Ovary (tissue), 9 donors: ENCODE data around the gene SRP54. TPM values are rescaled to one million over a fixed set of nuclear protein-coding genes. Genes with fewer than 3 reads are reported as not detected.
"Not testable (repeated sequence)": the region's sequence is repeated elsewhere in the genome, so short reads cannot be mapped to it uniquely, and the experiment has no call there.

Source experiments
- DNase-seq, 5 donors: peaks; one replicate each; pipeline ENCODE4 v3.0.0-alpha.2; 2019 to 2020
- H3K27ac ChIP-seq, 2 donors: fragments of 200-600 bp; one replicate each; pipeline versions ENCODE4 v1.5.1 to v1.8.0; 2019 to 2022
- H3K27me3 ChIP-seq: fragments of 200-600 bp; one replicate; pipeline ENCODE4 v1.8.0; 2022
- H3K36me3 ChIP-seq: fragments of 200-600 bp; sonication (generic); one replicate; pipeline ENCODE4 v1.5.1; 2019
- H3K4me1 ChIP-seq: one replicate; pipeline ENCODE4 v1.8.1; 2013; ENCODE audit warnings: mild to moderate bottlenecking, moderate library complexity; ENCODE audit not compliant: insufficient read depth
- H3K4me3 ChIP-seq: fragments of 200-600 bp; sonication (generic); one replicate; pipeline ENCODE4 v1.5.1; 2017
- H3K9me3 ChIP-seq, 2 donors: fragments of 200-600 bp in 1 of 2; sonication (generic) in 1 of 2; one replicate each; pipeline versions ENCODE4 v1.5.1 to v1.8.1; 2013 to 2019; ENCODE audit warnings: mild to moderate bottlenecking in 1 of 2, moderate library complexity in 1 of 2
- CTCF ChIP-seq, 3 donors: fragments of 450-650 bp in 2 of 3; fragments of 200-600 bp in 1 of 3; IDR thresholded peaks; one replicate each; pipeline versions ENCODE4 v1.5.1 to v1.8.0; 2016 to 2022; ENCODE audit warnings: antibody characterized with exemption in 3 of 3, mild to moderate bottlenecking in 1 of 3
- EP300 ChIP-seq: sonication (generic); formaldehyde crosslinking; IDR thresholded peaks from one replicate; pipeline ENCODE4 v1.6.1; 2017; ENCODE audit warnings: antibody characterized with exemption
- POLR2A ChIP-seq: fragments of 450-650 bp; IDR thresholded peaks from one replicate; pipeline ENCODE4 v1.6.1; 2017; ENCODE audit warnings: antibody characterized with exemption, mild to moderate bottlenecking, moderate library complexity
- WGBS, 3 donors: extraction: QIAGEN DNeasy Blood & Tissue Kit in 1 of 3; methylation state at CpG; one replicate each; pipeline versions ENCODE4 v1.1.5 to v1.1.7; 2013 to 2017; 5-methylcytosine and 5-hydroxymethylcytosine counted together
- intact Hi-C, 4 donors: fragments of 100-400 bp; cut with DNase I; formaldehyde crosslinking; loops; one replicate each; pipeline versions ENCODE4 v1.11.0 to v1.15.1; 2022 to 2023
- polyA plus RNA-seq, 2 donors: library from polyadenylated mRNA; stranded (reverse); fragments of 200-250 nt in 1 of 2; fragments of 350-450 nt in 1 of 2; fragmentation: Illumina TruSeq in 1 of 2; extraction: RNeasy Lipid Tissue Mini Kit (QIAGEN cat#74804) in 1 of 2; gene quantifications; one replicate each; pipeline ENCODE4 v1.2.3, GENCODE V29; 2013 to 2014
- total RNA-seq, 7 donors: library from RNA; depleted of rRNA in 2 of 7; stranded (reverse); fragments of >200 nt in 2 of 7; fragmentation: NEBNext Ultra II Directional in 3 of 7; extraction: Animal tissue kit (Norgen Biotek cat#: 25700) in 3 of 7; gene quantifications; one replicate each; pipeline versions ENCODE4 v1.1.0 to v1.2.4, GENCODE V29; 2016 to 2023
- donor health status: DM: no; HTN: no; CAD: no; lungs with moderate emphysema.
- donor health status: DM: no; HTN: no; CAD: no.
- donor health status: Bipolar disorder and iron deficiency.
- donor health status: DM: yes; HTN: yes; CAD: no.
- donor health status: DM: no; HTN: no; CAD: no.
- donor health status: DM: yes; HTN: yes; CAD: no.

SRP54 gene
- total and polyA plus RNA-seq, 9 donors: 25.9 to 61.6 (median 37.3) TPM

DNA sequence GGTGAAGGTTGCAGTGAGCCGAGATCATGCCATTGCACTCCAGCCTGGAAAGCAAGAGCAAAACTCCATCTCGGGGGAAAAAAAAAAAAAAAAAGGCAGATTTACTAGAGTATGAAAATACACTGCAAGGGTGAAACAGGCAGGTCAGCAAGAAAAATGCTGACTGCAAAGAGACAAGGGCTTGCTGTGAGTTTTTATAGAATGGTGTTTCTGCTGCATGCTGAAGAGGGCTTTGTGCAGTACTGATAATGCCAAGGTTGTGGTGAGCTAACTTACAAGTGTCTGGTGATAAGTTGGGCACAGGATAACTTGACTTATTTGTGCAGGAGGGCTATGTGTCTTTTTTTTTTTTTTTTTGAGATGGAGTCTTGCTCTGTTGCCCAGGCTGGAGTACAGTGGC is 25.9 kb upstream of the SRP54 start:
- Histone ChIP-seq H3K27ac (no peak overlapping the region), H3K27me3 (no peaks in the 10 kb centered on the region), H3K4me1 (no peaks in the 10 kb centered on the region), H3K9me3 (no peaks in the 10 kb centered on the region), H3K4me3 (no peak overlapping the region), H3K36me3 (no peaks in the 10 kb centered on the region)
- intact Hi-C loops: no loop called here
- TF ChIP-seq CTCF (IDR thresholded peaks at IDR 0.05) (no peak), POLR2A (no peak), EP300 (no peak)
- 89 to 90% (median 90%) methylated on average over 2 of the region's 2 CpGs for WGBS, 3 donors
- DNase-seq: no peak

- intact Hi-C loops: no loop called here
- Histone ChIP-seq H3K27ac (no peak overlapping the region), H3K27me3 (no peaks in the 10 kb centered on the region), H3K4me3 (no peak overlapping the region), H3K9me3 (no peaks in the 10 kb centered on the region), H3K36me3 (no peaks in the 10 kb centered on the region), H3K4me1 (no peaks in the 10 kb centered on the region)
- WGBS, 3 donors: 97 to 99% (median 98%) methylated on average over 5 of the region's 5 CpGs
- no peak for DNase-seq
- TF ChIP-seq POLR2A (no peak), EP300 (no peak), CTCF (IDR thresholded peaks at IDR 0.05) (no peak)
Measured at GRCh38 chr14:34957771-34958286, 25.0 kb upstream of the SRP54 start.

DNA sequence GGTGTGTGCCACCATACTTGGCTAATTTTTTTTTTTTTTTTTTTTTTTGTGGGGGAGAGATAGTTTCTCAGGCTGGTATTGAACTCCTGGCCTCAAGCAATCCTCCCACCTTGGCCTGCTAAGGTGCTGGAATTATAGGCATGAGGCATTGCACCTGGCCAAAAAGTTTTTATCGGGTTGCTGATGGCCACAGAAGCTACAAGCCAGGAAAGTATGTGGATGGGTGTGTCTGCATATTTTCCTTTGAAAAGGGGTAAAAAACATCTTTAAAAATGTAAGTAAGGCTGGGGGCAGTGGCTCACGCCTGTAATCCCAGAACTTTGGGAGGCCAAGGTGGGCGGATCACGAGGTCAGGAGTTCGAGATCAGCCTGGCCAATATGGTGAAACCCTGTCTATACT is 20.7 kb upstream of the SRP54 start:
- H3K9me3 ChIP-seq, H3K4me1 ChIP-seq, intact Hi-C loops, H3K36me3 ChIP-seq, H3K4me3 ChIP-seq, H3K27me3 ChIP-seq, DNase-seq, H3K27ac ChIP-seq: not testable (repeated sequence)
- WGBS, 3 donors: 87 to 94% (median 89%) methylated on average over 5 of the region's 5 CpGs

DNA sequence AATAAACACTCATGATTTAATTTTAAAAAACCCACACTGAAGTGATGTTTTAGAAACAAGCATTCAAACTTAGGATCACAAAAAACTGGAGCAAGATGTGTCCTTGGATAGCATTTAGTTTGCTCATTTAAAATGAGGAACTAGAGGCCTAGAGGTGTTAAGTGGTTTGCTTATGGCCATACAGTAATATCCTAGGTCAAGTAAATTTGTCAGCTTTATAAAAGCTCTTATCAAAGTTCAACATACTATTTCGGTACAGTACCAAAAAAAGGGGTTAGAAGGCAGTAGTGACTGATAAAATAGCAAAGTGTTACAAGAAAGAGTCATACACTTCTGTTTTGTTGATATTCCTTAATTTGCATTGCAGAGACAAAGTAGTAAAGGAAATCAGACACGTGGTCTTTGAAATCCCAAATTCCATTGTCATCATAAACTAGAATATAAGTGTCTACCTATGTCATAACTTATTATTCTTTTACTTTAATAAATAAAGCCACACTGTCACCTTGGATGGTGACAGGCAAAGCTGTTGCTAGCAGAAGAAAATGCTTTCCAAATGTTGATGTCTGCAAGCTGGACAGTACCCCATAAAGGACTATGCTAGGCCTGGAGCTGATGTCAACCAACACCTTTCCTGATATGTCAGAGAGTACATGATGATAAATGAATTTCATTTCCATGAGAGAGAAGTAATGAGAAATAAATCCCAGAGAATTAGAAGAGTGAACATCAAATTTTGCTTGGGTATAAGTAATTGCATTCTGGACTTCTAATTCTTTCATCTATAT is 17.6 kb upstream of the SRP54 start:
- Histone ChIP-seq H3K27me3 (no peaks in the 10 kb centered on the region), H3K4me3 (no peak overlapping the region), H3K4me1 (no peaks in the 10 kb centered on the region), H3K9me3 (no peaks in the 10 kb centered on the region), H3K27ac (no peak overlapping the region), H3K36me3 (no peaks in the 10 kb centered on the region)
- DNase-seq: no peak
- TF ChIP-seq POLR2A (no peak), CTCF (IDR thresholded peaks at IDR 0.05) (no peak), EP300 (no peak)
- 74 to 84% (median 82%) methylated on average over 2 of the region's 2 CpGs for WGBS, 3 donors
- intact Hi-C loops: no loop called here

DNA sequence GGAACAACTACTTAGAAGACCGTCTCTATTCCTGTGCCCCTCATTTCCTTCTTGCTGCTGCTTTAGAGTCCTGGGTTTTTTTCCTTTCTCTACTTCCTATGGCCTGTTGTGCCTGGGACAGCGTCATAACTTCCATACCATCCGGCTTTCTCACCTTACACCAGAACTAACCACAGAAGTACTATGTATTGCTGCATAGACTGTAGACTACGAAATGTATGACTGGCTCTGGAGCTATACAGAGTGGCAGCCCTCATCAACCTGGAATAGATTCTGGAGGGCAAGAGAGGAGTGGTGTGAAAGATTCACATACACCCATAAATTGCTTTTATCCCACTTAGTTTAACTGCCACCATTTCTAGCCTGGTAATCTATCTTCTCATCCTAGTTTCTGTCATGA is 16.9 kb upstream of the SRP54 start:
- 95 to 98% (median 96%) methylated on average over 4 of the region's 4 CpGs for WGBS, 3 donors
- no peak overlapping the region for H3K4me3 ChIP-seq
- no peaks in the 10 kb centered on the region for H3K9me3 ChIP-seq
- no peaks in the 10 kb centered on the region for H3K36me3 ChIP-seq
- TF ChIP-seq CTCF (IDR thresholded peaks at IDR 0.05): no peak
- intact Hi-C loops: no loop called here
- no peaks in the 10 kb centered on the region for H3K27me3 ChIP-seq
- H3K27ac ChIP-seq: no peak overlapping the region
- DNase-seq: no peak
- H3K4me1 ChIP-seq: no peaks in the 10 kb centered on the region
